Esophagus muscularis mucosa (tissue), 4 donors: Measurements from ENCODE around the gene CAST. TPM values are rescaled to one million over a fixed set of nuclear protein-coding genes. Genes with fewer than 3 reads are reported as not detected.
A peak's percentile ranks its signal among the peaks of the same experiment; 100 is the strongest.

ENCODE experiments used
- DNase-seq: peaks from one replicate; pipeline ENCODE4 v3.0.0-alpha.2; 2017; ENCODE audit errors: extremely low spot score
- H3K27ac ChIP-seq, 4 donors: fragments of 200-600 bp; sonication (generic); replicated peaks in 1 of 4; 1 replicate in 3 of 4; 2 replicates in 1 of 4; pipeline ENCODE4 v1.5.1; 2016 to 2019; ENCODE audit warnings: mild to moderate bottlenecking in 1 of 4
- H3K27me3 ChIP-seq, 4 donors: fragments of 200-600 bp; sonication (generic); one replicate each; pipeline versions ENCODE4 v1.5.1 to v1.6.0; 2016 to 2019
- H3K36me3 ChIP-seq, 4 donors: fragments of 200-600 bp; sonication (generic); one replicate each; pipeline ENCODE4 v1.5.1; 2016 to 2019
- H3K4me1 ChIP-seq, 4 donors: fragments of 200-600 bp; sonication (generic); one replicate each; pipeline ENCODE4 v1.5.1; 2016 to 2019
- H3K4me3 ChIP-seq, 4 donors: fragments of 200-600 bp; sonication (generic); 1 replicate in 2 of 4; 2 replicates in 2 of 4; pipeline ENCODE4 v1.5.1; 2016 to 2019; ENCODE audit warnings: mild to moderate bottlenecking in 4 of 4, moderate library complexity in 1 of 4
- H3K9me3 ChIP-seq, 4 donors: fragments of 200-600 bp; sonication (generic); 1 replicate in 3 of 4; 2 replicates in 1 of 4; pipeline ENCODE4 v1.5.1; 2016 to 2019
- CTCF ChIP-seq, 3 experiments: fragments of 200-600 bp in 2 of 3; fragments of 450-650 bp in 1 of 3; sonication (generic) in 2 of 3; IDR thresholded peaks; one replicate each; pipeline ENCODE4 v1.5.1; 2017 to 2019; ENCODE audit warnings: antibody characterized with exemption in 3 of 3, mild to moderate bottlenecking in 2 of 3, moderate library complexity in 1 of 3
- EP300 ChIP-seq: sonication (generic); formaldehyde crosslinking; IDR thresholded peaks from one replicate; pipeline ENCODE4 v1.6.1; 2017; ENCODE audit warnings: antibody characterized with exemption
- POLR2A ChIP-seq: fragments of 450-650 bp; IDR thresholded peaks from one replicate; pipeline ENCODE4 v1.6.1; 2017; ENCODE audit warnings: antibody characterized with exemption, moderate library complexity, mild to moderate bottlenecking, low read depth
- POLR2AphosphoS5 ChIP-seq, 2 donors: sonication (generic); formaldehyde crosslinking; IDR thresholded peaks; one replicate each; pipeline ENCODE4 v1.6.1; 2017; ENCODE audit warnings: antibody characterized with exemption in 2 of 2
- WGBS: methylation state at CpG from one replicate; pipeline ENCODE4 v1.1.5; 2018; 5-methylcytosine and 5-hydroxymethylcytosine counted together
- intact Hi-C: fragments of 100-400 bp; cut with DNase I; formaldehyde crosslinking; loops from one replicate; pipeline ENCODE4 v1.15.1; 2023
- total RNA-seq, 4 donors: library from RNA; depleted of rRNA; stranded (reverse); fragments of >200 nt; gene quantifications; one replicate each; pipeline versions ENCODE4 v1.1.0 to v1.2.1, GENCODE V29; 2016

Gene CAST
- total RNA-seq, 4 donors from 2014 or later: 238 to 346 (median 296) TPM

GRCh38 chr5:96778409-96778808 is 116.2 kb downstream of the CAST start:
- no peaks in the 10 kb centered on the region for H3K27me3 ChIP-seq
- peaks cover 13 to 52% (median 43%) of the 10 kb centered on the region in 4 donors for H3K4me1 ChIP-seq
- H3K4me3 ChIP-seq: no peak overlapping the region
- no peak for DNase-seq
- intact Hi-C loops: loop anchor here (10.0 kb wide), 1 partner anchor 226 kb away; no protein-coding TSS in a partner anchor
- H3K36me3 ChIP-seq: peaks cover 5 to 77% (median 62%) of the 10 kb centered on the region in 4 donors
- 78% methylated on average over 1 of the region's 1 CpG for WGBS
- H3K27ac ChIP-seq: no peak overlapping the region
- TF ChIP-seq POLR2AphosphoS5 (IDR thresholded peaks at IDR 0.05): no peak
- no peak for TF ChIP-seq POLR2A
- TF ChIP-seq CTCF (IDR thresholded peaks at IDR 0.05): no peak
- TF ChIP-seq EP300: no peak
- H3K9me3 ChIP-seq: no peaks in the 10 kb centered on the region

- Histone ChIP-seq H3K9me3 (no peaks in the 10 kb centered on the region), H3K27ac (peak overlapping the region; percentile 32 to 72 (median 53)), H3K27me3 (no peaks in the 10 kb centered on the region), H3K36me3 (peaks cover 4 to 77% (median 58%) of the 10 kb centered on the region in 4 donors), H3K4me3 (no peak overlapping the region), H3K4me1 (peaks cover 13 to 52% (median 43%) of the 10 kb centered on the region in 4 donors)
- TF ChIP-seq POLR2AphosphoS5 (IDR thresholded peaks at IDR 0.05) (peak in 1 of 2 donors; percentile 12), POLR2A (no peak), CTCF (IDR thresholded peaks at IDR 0.05) (no peak)
- DNase-seq: no peak
- intact Hi-C loops: no loop called here
Observed at GRCh38 chr5:96780626-96781025, 118.5 kb downstream of the CAST start.

- Histone ChIP-seq H3K36me3 (peaks cover 4 to 78% (median 56%) of the 10 kb centered on the region in 4 donors), H3K4me1 (peaks cover 13 to 46% (median 40%) of the 10 kb centered on the region in 4 donors), H3K27ac (peak overlapping the region; percentile 32 to 72 (median 53)), H3K27me3 (no peaks in the 10 kb centered on the region), H3K9me3 (no peaks in the 10 kb centered on the region), H3K4me3 (no peak overlapping the region)
- intact Hi-C loops: no loop called here
- WGBS: 77% methylated on average over 4 of the region's 4 CpGs
- TF ChIP-seq POLR2A (no peak), POLR2AphosphoS5 (IDR thresholded peaks at IDR 0.05) (no peak), CTCF (IDR thresholded peaks at IDR 0.05) (no peak), EP300 (no peak)
- DNase-seq: no peak
Observed at GRCh38 chr5:96781031-96781971, 119.1 kb downstream of the CAST start.

- 50% methylated on average over 2 of the region's 2 CpGs for WGBS
- intact Hi-C loops: no loop called here
- H3K36me3 ChIP-seq: peaks cover 4 to 72% (median 44%) of the 10 kb centered on the region in 4 donors
Observed at GRCh38 chr5:96783326-96783725, 121.2 kb downstream of the CAST start.

GRCh38 chr5:96785326-96786109 is 123.3 kb downstream of the CAST start:
- intact Hi-C loops: no loop called here
- Histone ChIP-seq H3K4me3 (no peak overlapping the region), H3K36me3 (peaks cover 4 to 74% (median 43%) of the 10 kb centered on the region in 4 donors)

More at GRCh38 chr5:96783326-96783725, 121.2 kb downstream of the CAST start:
- TF ChIP-seq POLR2AphosphoS5 (IDR thresholded peaks at IDR 0.05): no peak
- H3K4me1 ChIP-seq: peaks cover 13 to 29% (median 27%) of the 10 kb centered on the region in 4 donors
- H3K4me3 ChIP-seq: no peak overlapping the region
- H3K27ac ChIP-seq: no peak overlapping the region
- no peaks in the 10 kb centered on the region for H3K9me3 ChIP-seq
- H3K27me3 ChIP-seq: no peaks in the 10 kb centered on the region
- no peak for DNase-seq

More at GRCh38 chr5:96785326-96786109, 123.3 kb downstream of the CAST start:
- no peak for DNase-seq
- no peaks in the 10 kb centered on the region for H3K9me3 ChIP-seq
- no peak overlapping the region for H3K27ac ChIP-seq
- TF ChIP-seq POLR2A (no peak), CTCF (IDR thresholded peaks at IDR 0.05) (no peak), EP300 (no peak), POLR2AphosphoS5 (IDR thresholded peaks at IDR 0.05) (no peak)
- WGBS: 98% methylated on average over 14 of the region's 14 CpGs
- peaks cover 11 to 24% (median 18%) of the 10 kb centered on the region in 4 donors for H3K4me1 ChIP-seq
- H3K27me3 ChIP-seq: no peaks in the 10 kb centered on the region
